GM15510 (cell line): Measurements from ENCODE around the gene APBA2.

Source experiments
- POLR2A ChIP-seq: IDR thresholded peaks from 3 replicates; pipeline ENCODE4 v1.6.1; 2011; ENCODE audit warnings: borderline replicate concordance; ENCODE audit not compliant: insufficient read length; ENCODE audit errors: extremely low read depth

The APBA2 gene

DNA sequence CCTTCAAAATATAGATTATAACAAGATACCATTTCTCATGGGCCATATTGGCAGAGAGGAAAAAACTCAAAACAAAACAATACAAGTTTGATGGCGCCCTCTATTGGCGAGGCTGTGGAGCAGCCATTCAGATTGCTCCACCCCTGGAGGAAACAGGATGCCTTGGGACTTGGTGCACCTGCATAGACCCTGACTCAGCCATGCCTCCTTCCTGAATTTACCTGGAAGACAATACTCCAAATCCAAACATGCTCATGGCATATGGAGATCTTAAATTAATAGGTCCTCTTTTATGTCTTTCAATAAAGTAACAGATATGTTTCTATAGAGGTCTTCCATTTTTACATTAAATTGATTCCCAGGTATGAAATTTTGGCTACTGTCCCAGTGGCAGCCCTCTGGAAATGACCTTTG lies 90.0 kb downstream of the APBA2 start:
- no peak for TF ChIP-seq POLR2A

DNA sequence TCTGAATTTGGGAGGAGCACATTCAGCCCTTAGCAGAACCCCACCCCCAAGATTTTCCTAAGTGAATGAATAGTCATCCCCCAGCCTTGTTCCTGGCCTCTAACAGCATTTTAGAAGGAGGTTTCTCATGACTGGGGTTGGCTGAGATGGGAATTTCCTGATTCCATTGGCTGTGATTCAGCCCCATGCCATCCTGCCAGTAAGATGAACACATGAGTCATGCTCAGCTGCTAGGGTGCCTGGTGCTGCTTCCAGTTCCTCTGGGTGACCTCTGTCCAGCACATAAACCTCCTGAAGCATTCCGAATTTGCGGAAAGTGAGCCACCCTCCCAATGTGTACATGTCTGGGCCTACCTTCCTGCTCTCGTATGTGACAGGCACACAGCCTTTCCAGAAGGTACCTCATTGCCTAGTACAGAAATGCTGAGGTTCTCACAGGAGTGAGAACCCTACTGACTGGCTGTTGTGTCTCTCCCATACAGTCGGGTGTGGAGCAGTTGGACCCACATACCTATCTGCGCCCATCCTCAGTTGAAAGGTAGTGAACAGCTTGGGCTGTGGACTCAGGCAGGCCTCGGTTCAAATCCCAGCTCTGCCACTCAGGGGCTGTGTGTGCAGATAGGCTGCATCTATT lies 91.7 kb downstream of the APBA2 start:
- no peak for TF ChIP-seq POLR2A

DNA sequence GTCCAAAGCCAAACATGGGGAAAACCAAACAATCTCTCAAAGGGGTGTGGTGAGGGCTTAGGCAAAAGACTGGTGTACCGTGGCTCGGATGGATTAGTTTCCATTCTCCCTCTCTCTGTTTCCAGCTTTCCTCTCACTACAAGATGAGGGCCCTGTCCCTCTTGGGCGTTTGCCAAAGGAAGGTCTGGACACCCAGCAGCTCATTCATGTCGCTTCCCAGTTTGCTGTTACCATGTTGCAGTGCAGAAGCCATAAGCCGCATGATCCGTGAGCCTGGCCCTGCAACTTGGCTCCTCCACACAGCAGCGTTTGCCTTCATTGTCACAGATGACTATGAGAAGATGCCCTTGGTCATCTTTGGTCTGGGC lies 92.2 kb downstream of the APBA2 start:
- no peak for TF ChIP-seq POLR2A

DNA sequence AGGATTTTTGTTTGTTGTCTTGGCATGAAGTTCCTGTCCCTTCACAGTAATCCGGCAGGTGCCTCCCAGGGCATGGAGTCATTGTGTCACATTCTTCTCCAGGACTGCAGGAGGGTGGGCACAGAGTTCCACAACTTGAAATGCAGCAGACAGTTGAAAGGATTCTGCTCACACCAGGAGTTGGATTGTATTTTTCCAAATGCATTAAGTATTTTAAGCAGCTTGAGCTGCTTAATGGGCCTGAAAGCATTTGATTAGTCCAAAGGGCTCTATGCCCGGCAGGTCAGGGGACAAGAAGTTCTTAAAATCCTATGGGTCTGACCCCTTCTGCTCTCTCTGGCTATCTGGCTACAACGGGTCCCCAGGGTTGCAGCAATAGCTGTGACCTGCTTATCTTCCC lies 92.9 kb downstream of the APBA2 start:
- no peak for TF ChIP-seq POLR2A

DNA sequence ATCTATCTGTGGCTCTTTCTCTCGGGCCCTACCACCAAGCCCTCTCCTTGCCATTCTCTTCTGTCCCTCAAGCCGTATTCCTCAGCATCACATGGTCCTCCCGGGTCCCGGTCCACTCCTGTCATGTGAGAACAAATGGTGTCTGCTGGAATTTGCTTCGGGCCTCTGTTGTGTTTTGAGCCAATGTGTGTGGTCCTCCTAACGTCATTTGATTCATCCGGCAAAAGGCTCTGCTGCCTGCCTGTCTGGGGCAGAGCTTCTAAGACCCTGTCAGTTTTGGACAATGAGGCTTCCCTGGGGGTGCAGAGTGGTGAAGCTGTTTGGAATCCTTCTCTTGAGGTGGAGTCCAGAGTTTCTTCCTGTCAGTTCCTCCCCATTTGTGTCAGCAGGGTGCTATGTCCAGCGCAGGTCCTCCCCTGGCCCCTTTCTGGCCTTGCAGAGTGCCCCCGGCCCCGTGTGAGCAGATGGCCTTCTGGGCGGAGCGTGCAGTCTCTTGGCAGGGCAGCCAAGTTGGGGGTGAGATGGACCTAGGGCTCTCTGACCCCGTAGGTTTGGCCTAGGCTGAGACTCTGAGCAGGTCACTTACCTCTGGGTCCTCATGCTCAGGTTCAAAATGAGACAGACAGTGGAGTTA lies 93.6 kb downstream of the APBA2 start:
- TF ChIP-seq POLR2A: no peak

DNA sequence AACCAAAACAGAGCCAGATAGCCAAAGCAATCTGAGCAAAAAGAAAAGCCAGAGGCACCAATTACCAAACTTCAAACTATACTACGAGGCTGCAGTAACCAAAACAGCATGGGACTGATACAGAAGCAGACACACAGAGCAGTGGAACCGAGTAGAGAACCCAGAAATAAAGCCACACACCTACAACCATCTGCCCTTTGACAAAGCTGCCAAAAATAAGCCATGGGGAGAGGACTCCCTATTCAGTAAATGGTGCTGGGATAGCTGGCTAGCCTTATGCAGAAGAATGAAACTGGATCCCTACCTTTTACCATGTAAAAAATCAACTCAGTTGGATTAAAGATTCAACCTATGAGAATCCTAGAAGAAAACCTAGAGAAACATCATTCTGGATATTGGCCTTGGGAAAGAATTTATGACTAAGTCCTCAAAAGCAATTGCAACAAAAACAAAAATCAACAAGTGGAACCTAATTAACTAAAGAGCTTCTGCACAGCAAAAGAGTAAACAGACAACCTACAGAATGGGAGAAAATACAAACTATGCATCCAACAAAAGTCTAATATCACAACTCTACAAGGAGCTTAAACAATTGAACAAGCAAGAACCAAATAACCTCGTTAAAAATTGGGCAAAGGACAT lies 95.1 kb downstream of the APBA2 start:
- no peak for TF ChIP-seq POLR2A

DNA sequence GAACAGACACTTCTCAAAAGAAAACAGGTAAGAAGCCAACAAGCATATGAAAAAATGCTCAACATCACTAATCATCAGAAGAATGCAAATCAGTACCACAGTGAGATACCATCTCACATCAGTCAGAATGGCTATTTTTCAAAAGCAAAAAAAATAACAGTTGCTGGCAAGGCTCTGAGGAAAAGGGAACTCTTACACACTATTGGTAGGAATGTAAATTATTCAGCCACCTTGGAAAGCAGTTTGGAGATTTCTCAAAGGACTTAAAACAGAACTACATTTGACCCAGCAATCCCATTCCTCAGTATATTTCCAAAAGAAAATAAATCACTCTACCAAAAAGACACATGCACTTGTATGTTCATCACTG lies 95.6 kb downstream of the APBA2 start:
- TF ChIP-seq POLR2A: no peak

DNA sequence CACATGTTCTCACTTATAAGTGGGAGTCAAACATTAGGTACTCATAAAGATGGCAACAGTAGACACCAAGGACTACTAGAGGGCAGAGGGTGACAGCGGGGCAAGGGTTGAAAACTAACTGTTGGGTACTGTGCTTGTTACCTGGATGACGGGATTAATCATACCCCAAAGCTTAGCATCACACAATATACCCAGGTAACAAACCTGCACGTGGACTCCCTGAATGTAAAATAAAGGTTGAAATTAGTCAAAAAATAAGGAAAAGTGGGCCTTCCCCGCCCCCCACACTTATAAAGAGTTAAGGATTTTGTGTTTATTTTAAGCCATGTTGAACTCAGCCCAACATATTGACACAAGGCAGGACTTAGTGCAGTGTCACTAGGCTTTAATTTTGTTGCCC lies 96.1 kb downstream of the APBA2 start:
- TF ChIP-seq POLR2A: no peak

DNA sequence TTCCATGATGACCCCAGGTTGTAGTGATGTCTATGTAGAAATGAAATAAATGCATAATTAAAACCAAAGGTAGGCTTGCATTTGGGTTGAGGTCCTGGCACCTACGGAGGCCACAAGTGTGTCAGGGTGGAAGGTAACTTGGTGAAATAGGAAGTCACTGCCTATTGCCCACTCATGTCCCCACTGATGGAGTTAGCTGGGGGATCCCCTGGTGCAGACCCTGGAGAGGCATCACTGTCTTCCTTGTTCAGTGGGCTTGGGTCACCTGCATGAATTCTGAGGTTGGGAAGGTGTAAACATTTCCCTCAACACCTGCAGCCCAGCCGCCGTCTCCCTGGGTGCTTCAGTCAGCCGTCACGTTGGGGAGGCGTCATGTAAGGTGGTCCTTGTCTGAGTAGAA lies 97.1 kb downstream of the APBA2 start:
- no peak for TF ChIP-seq POLR2A

DNA sequence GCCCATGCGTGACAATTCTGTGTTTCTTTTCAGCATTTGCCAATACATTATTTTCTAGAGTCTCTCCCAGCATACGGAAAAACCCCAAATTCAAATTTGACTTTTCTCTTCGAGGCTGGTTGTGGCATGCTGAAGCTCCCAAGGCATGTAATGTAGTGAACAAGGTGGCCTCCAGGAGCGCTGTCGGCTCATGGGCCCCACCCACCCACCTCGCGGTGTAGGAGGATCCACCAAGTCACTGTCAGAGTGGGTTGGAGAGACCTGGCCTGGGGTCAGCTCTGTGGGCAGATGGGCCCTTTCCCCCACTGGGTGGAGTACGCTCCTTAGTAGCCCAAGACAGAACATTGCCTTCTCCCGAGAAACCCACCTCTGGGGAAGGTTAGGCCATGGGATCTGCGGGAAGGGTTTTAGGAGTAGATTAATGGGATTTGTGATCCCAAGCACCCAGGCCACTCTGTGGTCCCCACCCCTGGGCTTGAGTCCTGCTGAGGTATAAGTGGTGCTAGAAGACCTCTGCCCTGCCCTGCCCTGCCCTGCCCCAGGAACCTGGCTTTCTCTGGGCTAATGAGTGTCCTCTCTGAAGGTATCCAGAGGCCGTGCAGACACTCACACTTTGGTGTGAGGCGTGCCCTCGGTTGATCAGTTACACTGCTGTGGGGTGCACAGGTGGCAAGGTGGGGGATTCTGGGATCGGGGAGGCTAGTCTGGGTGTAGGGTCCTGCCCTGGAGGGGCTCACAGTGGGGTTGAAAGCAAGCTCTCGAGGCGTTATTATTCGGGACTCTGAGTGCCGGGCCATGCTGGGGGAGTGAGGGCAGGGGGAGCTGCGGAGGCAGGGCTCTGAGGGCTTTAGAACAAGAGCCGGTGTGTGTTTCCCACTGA lies 97.9 kb downstream of the APBA2 start:
- TF ChIP-seq POLR2A: no peak

DNA sequence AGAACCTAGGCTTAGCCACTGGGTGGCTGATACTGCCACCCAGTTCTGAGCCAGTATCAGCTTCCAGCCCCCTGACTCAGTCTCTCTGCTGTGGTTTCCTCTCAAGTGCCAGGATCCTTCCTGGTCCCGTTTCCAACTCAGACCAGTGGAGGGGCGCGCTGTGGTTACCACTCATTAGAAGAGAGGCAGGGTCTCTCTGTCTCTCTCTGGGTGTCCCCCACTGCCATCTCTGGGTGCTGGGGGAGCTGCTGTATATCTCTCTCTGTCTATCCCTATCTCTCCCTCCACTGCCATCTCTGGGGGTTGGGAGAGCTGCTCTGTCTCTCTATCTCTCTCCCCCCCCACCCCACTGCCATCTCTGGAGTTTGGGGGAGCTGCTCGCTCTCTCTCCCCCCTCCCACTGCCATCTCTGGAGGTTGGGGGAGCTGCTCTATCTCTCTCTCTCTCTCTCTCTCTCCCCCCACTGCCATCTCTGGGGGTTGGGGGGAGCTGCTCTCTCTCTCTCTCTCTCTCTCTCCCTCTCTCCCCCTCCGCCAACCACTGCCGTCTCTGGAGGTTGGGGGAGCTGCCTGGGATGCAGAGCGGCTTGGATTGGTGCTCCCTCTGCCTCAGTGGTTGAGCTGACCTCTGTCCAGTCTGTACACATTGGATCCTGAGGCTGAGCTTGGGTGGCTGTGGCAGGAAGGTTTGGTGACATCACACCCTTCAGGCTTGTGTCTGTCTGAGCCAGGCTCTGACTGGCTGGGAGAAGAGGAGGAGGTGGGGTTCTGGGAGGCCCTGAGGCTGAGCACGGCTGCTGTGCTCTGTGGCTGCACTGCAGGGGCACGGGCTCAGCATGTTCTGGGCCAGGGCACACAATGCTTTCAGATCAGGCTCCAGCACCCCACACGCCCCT lies 98.9 kb downstream of the APBA2 start:
- no peak for TF ChIP-seq POLR2A

DNA sequence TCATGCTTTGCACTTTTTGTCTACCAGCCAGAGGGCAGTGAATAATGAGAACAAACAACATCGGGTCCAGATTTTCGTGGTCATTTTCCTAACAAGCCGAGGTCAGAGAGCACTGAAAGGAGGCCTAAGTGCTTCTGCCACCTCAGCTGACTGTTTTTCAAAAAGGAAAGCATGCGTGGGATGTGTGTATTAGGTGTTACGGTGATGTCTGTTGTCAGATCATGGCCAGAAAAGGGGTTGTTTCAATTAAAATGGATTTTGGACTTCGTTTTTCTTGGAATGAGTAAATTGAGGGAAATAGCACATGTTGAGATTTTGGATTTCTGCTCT lies 99.5 kb downstream of the APBA2 start:
- no peak for TF ChIP-seq POLR2A

DNA sequence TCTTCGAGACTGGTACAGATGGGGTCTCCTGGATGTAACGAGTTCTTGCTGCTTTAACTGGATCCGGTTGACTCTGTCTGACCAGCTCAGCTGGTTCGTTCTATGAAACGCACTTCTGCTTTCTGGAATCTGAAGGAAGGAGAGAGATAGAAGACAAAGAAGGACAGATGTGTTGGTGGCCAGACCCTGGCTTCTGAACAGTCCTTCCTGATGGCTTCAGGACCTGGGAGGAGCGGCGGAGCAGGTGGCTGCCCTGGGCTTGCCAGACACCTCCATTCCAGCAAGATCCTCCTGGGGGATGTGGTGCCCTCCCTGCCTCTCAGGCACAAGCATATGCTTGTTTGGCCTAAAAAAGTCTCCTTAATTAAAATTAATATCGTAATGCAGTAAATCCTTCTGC lies 99.9 kb downstream of the APBA2 start:
- TF ChIP-seq POLR2A: no peak

DNA sequence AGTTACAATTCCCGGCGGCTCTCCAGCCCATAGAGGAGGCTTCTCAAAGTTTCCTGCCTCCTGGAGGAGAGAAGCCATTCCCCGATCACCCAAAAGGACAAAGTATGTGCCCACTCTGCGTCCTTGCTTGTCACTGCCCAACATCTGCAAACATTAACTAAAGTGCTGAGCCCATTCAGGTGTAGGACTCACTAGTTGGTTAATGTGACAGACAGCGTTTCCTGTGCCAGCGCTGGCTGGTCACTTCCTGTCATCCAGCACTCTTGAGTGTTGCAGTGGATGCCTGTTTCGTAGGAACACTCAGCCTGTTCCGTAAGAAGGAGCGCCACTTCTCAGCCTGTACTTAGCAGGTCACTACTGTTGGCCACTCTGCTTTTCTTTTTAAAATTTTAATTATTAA lies 100.3 kb downstream of the APBA2 start:
- TF ChIP-seq POLR2A: no peak
